ENCODE data around the gene ANKRD65.
"Not testable (repeated sequence)": the region's sequence is repeated elsewhere in the genome, so short reads cannot be mapped to it uniquely, and the experiment has no call there.

Gene ANKRD65

DNA sequence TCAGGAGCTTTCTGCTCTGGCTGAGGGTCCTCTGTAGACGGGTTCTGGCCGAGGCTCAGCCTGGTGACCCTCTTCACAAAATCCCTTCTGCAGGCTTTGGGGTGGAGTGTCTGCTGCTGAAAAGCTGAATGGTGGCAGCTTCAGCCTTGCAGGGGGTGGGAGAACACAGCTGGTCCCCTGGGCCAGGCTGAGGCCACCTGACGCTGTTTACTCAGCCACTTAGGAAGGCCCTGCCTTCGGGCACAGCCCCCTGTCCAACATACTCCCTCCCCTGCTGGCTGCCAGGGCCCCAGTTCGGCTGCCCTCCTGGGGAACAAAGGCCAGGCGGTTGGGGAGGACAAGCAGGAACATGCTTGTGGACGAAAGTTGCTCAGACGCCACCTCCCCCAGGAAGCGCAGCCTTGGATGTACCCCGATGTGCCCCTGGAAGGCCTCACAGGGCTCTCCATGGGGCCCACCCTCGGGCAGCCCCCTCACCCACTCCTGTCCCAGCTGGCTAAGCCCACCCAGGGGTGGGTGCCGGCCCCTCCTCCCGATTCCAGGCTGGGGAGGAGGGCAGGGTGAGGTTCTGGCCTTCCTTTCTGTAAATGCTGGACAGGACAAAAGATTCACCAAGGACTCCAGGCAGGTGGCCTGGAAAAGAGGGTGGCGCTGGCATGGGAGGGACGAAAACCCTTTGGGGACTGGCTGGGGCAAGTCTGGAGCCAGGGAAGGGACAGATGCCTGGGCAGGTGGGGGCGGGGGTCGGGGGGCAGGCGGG lies at the start of gene ANKRD65:
Gene ANKRD65 (minus strand): TSS at position 130 of the 760 bp plus-strand sequence. CDS start 271 bp downstream, outside the sequence.
- peak within 1 kb of the TSS; percentile 58 for H3K4me3 ChIP-seq (ENCODE audit: low read length)
- peaks cover 5% of the 10 kb centered on the region for H3K4me1 ChIP-seq (ENCODE audit: control insufficient read depth, insufficient read depth, low read length)
- H3K27me3 ChIP-seq (ENCODE audit: control insufficient read depth, insufficient read depth, low read length), result peaks cover 6% of the 10 kb centered on the region
- H3K36me3 ChIP-seq (ENCODE audit: control insufficient read depth, insufficient read depth, low read length), result no peaks in the 10 kb centered on the region
- H3K9ac ChIP-seq (ENCODE audit: low read length), result no peak within 1 kb of the TSS
- peak within 1 kb of the TSS; percentile 32 for H3K27ac ChIP-seq (ENCODE audit: low read depth, low read length)

GRCh38 chr1:1468196-1468985 lies 47.3 kb upstream of the ANKRD65 start:
- not testable (repeated sequence) for H3K4me3 ChIP-seq (ENCODE audit: low read length); H3K36me3 ChIP-seq (ENCODE audit: control insufficient read depth, insufficient read depth, low read length); H3K27me3 ChIP-seq (ENCODE audit: control insufficient read depth, insufficient read depth, low read length); H3K4me1 ChIP-seq (ENCODE audit: control insufficient read depth, insufficient read depth, low read length); H3K27ac ChIP-seq (ENCODE audit: low read depth, low read length); H3K9ac ChIP-seq (ENCODE audit: low read length)

DNA sequence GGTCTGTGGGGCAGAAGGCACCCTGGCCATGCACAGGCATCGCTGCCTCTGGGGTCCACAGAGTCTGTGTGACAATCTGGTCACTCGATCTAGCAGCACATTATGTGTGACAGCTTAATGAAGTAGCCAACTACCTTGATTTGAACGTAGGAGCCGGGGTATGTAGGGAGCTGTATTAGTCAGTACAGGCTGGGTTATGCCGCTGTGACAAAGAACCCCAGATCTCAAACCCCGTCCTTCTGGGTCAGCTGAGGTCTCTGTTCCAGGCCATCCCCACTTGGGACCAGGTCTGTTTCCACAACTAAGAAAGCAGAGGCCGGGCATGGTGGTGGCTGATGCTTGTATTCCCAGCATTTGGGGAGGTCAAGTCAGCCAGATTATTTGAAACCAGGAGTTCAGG lies 42.2 kb upstream of the ANKRD65 start:
- no peaks in the 10 kb centered on the region for H3K36me3 ChIP-seq (ENCODE audit: control insufficient read depth, insufficient read depth, low read length)
- H3K4me3 ChIP-seq (ENCODE audit: low read length), result no peak overlapping the region
- H3K4me1 ChIP-seq (ENCODE audit: control insufficient read depth, insufficient read depth, low read length), result no peaks in the 10 kb centered on the region
- H3K27me3 ChIP-seq (ENCODE audit: control insufficient read depth, insufficient read depth, low read length), result no peaks in the 10 kb centered on the region
- H3K9ac ChIP-seq (ENCODE audit: low read length), result no peak overlapping the region
- no peak overlapping the region for H3K27ac ChIP-seq (ENCODE audit: low read depth, low read length)

DNA sequence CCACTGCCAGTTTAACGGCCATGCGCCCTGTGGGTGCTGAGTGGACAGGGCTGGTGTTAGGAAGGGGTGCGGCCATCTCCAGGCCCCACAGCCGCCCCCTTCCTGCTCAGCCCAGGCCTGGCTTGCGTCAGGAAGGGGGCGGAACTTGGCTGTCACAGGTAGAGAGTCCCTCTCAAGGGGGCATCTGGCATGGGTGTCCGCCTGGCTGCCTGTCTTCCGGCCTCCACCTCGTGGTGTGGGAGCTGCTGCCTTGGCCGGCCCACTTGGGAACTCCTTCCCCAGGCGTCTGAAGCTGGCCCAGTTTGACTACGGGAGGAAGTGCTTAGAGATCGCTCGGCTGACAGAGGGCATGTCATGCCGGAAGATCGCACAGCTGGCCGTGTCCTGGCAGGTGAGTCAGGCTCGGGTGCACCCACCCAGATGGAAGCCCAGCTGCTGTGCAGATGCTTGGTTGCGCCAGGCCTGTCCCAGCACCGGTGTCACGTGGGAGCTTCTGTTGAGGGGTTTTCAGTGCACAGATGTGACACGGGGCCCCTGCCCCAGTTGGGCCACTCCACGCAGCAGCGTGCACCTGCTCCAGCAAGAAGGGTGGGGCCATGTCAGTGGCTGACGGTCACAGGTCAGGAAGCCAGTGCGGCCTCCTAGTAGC lies 41.4 kb upstream of the ANKRD65 start:
- Histone ChIP-seq H3K4me1 (ENCODE audit: control insufficient read depth, insufficient read depth, low read length) (no peaks in the 10 kb centered on the region), H3K27me3 (ENCODE audit: control insufficient read depth, insufficient read depth, low read length) (no peaks in the 10 kb centered on the region), H3K27ac (ENCODE audit: low read depth, low read length) (no peak overlapping the region), H3K9ac (ENCODE audit: low read length) (no peak overlapping the region), H3K4me3 (ENCODE audit: low read length) (no peak overlapping the region), H3K36me3 (ENCODE audit: control insufficient read depth, insufficient read depth, low read length) (no peaks in the 10 kb centered on the region)

GRCh38 chr1:1461721-1462317 lies 40.7 kb upstream of the ANKRD65 start:
- H3K9ac ChIP-seq (ENCODE audit: low read length), result no peak overlapping the region
- H3K27me3 ChIP-seq (ENCODE audit: control insufficient read depth, insufficient read depth, low read length), result no peaks in the 10 kb centered on the region
- H3K27ac ChIP-seq (ENCODE audit: low read depth, low read length), result no peak overlapping the region
- no peak overlapping the region for H3K4me3 ChIP-seq (ENCODE audit: low read length)
- H3K36me3 ChIP-seq (ENCODE audit: control insufficient read depth, insufficient read depth, low read length), result no peaks in the 10 kb centered on the region
- no peaks in the 10 kb centered on the region for H3K4me1 ChIP-seq (ENCODE audit: control insufficient read depth, insufficient read depth, low read length)

GRCh38 chr1:1460540-1461130 lies 39.6 kb upstream of the ANKRD65 start:
- Histone ChIP-seq H3K27ac (ENCODE audit: low read depth, low read length) (no peak overlapping the region), H3K4me1 (ENCODE audit: control insufficient read depth, insufficient read depth, low read length) (no peaks in the 10 kb centered on the region), H3K27me3 (ENCODE audit: control insufficient read depth, insufficient read depth, low read length) (no peaks in the 10 kb centered on the region), H3K36me3 (ENCODE audit: control insufficient read depth, insufficient read depth, low read length) (no peaks in the 10 kb centered on the region), H3K4me3 (ENCODE audit: low read length) (no peak overlapping the region), H3K9ac (ENCODE audit: low read length) (no peak overlapping the region)

GRCh38 chr1:1459711-1460110 lies 38.6 kb upstream of the ANKRD65 start:
- H3K36me3 ChIP-seq (ENCODE audit: control insufficient read depth, insufficient read depth, low read length); H3K9ac ChIP-seq (ENCODE audit: low read length); H3K27ac ChIP-seq (ENCODE audit: low read depth, low read length); H3K27me3 ChIP-seq (ENCODE audit: control insufficient read depth, insufficient read depth, low read length); H3K4me3 ChIP-seq (ENCODE audit: low read length); H3K4me1 ChIP-seq (ENCODE audit: control insufficient read depth, insufficient read depth, low read length): not testable (repeated sequence)

GRCh38 chr1:1459156-1459555 lies 38.1 kb upstream of the ANKRD65 start:
- not testable (repeated sequence) for H3K9ac ChIP-seq (ENCODE audit: low read length)

GRCh38 chr1:1456683-1457255 lies 35.7 kb upstream of the ANKRD65 start:
- H3K27me3 ChIP-seq (ENCODE audit: control insufficient read depth, insufficient read depth, low read length); H3K4me1 ChIP-seq (ENCODE audit: control insufficient read depth, insufficient read depth, low read length); H3K4me3 ChIP-seq (ENCODE audit: low read length); H3K9ac ChIP-seq (ENCODE audit: low read length); H3K36me3 ChIP-seq (ENCODE audit: control insufficient read depth, insufficient read depth, low read length); H3K27ac ChIP-seq (ENCODE audit: low read depth, low read length): not testable (repeated sequence)

More at GRCh38 chr1:1459156-1459555, 38.1 kb upstream of the ANKRD65 start:
- H3K36me3 ChIP-seq (ENCODE audit: control insufficient read depth, insufficient read depth, low read length); H3K27ac ChIP-seq (ENCODE audit: low read depth, low read length); H3K27me3 ChIP-seq (ENCODE audit: control insufficient read depth, insufficient read depth, low read length); H3K4me3 ChIP-seq (ENCODE audit: low read length); H3K4me1 ChIP-seq (ENCODE audit: control insufficient read depth, insufficient read depth, low read length): not testable (repeated sequence)

GRCh38 chr1:1455934-1456333 lies 34.9 kb upstream of the ANKRD65 start:
- H3K27me3 ChIP-seq (ENCODE audit: control insufficient read depth, insufficient read depth, low read length), result not testable (repeated sequence)

GRCh38 chr1:1455366-1455884 lies 34.3 kb upstream of the ANKRD65 start:
- Histone ChIP-seq H3K4me1 (ENCODE audit: control insufficient read depth, insufficient read depth, low read length) (no peaks in the 10 kb centered on the region), H3K27ac (ENCODE audit: low read depth, low read length) (no peak overlapping the region), H3K9ac (ENCODE audit: low read length) (no peak overlapping the region), H3K36me3 (ENCODE audit: control insufficient read depth, insufficient read depth, low read length) (no peaks in the 10 kb centered on the region), H3K4me3 (ENCODE audit: low read length) (no peak overlapping the region), H3K27me3 (ENCODE audit: control insufficient read depth, insufficient read depth, low read length) (no peaks in the 10 kb centered on the region)

More at GRCh38 chr1:1455934-1456333, 34.9 kb upstream of the ANKRD65 start:
- H3K27ac ChIP-seq (ENCODE audit: low read depth, low read length); H3K36me3 ChIP-seq (ENCODE audit: control insufficient read depth, insufficient read depth, low read length); H3K4me3 ChIP-seq (ENCODE audit: low read length); H3K4me1 ChIP-seq (ENCODE audit: control insufficient read depth, insufficient read depth, low read length); H3K9ac ChIP-seq (ENCODE audit: low read length): not testable (repeated sequence)
